ENCODE measurements around the gene ARHGEF12.

Gene ARHGEF12

GRCh38 chr11:120335908-120336640 lies at the start of gene ARHGEF12:
Gene ARHGEF12 (plus strand): TSS chr11:120336413. CDS start chr11:120337244, 831 bp downstream.
- 0 out of 2 replicates have a peak, but pooled peaks have one; percentile 5 for TF ChIP-seq GATA2 (IDR thresholded peaks at IDR 0.05; ENCODE audit: low read depth, low read length)
- no peak for TF ChIP-seq GATA3 (IDR thresholded peaks at IDR 0.05; ENCODE audit: low read depth, low read length)

GRCh38 chr11:120288021-120288420 lies 48.2 kb upstream of the ARHGEF12 start:
- TF ChIP-seq GATA3 (IDR thresholded peaks at IDR 0.05; ENCODE audit: low read depth, low read length) (no peak), GATA2 (IDR thresholded peaks at IDR 0.05; ENCODE audit: low read depth, low read length) (no peak)

GRCh38 chr11:120289426-120289825 lies 46.8 kb upstream of the ARHGEF12 start:
- no peak for TF ChIP-seq GATA3 (IDR thresholded peaks at IDR 0.05; ENCODE audit: low read depth, low read length)
- no peak for TF ChIP-seq GATA2 (IDR thresholded peaks at IDR 0.05; ENCODE audit: low read depth, low read length)

- peak; percentile 32; the same call in 1 of the 2 replicates for TF ChIP-seq GATA2 (IDR thresholded peaks at IDR 0.05; ENCODE audit: low read depth, low read length)
- no peak for TF ChIP-seq GATA3 (IDR thresholded peaks at IDR 0.05; ENCODE audit: low read depth, low read length)
These were observed 45.3 kb upstream of the ARHGEF12 start for GRCh38 chr11:120290956-120291355.

- TF ChIP-seq GATA3 (IDR thresholded peaks at IDR 0.05; ENCODE audit: low read depth, low read length) (no peak), GATA2 (IDR thresholded peaks at IDR 0.05; ENCODE audit: low read depth, low read length) (no peak)
These were observed 43.0 kb upstream of the ARHGEF12 start for GRCh38 chr11:120293038-120293800.

- TF ChIP-seq GATA2 (IDR thresholded peaks at IDR 0.05; ENCODE audit: low read depth, low read length) (no peak), GATA3 (IDR thresholded peaks at IDR 0.05; ENCODE audit: low read depth, low read length) (no peak)
These were observed 42.1 kb upstream of the ARHGEF12 start for GRCh38 chr11:120294096-120294495.

GRCh38 chr11:120295099-120295498 lies 41.1 kb upstream of the ARHGEF12 start:
- TF ChIP-seq GATA3 (IDR thresholded peaks at IDR 0.05; ENCODE audit: low read depth, low read length) (peak; percentile 86), GATA2 (IDR thresholded peaks at IDR 0.05; ENCODE audit: low read depth, low read length) (peak; percentile 98)

GRCh38 chr11:120296554-120296953 lies 39.7 kb upstream of the ARHGEF12 start:
- no peak for TF ChIP-seq GATA2 (IDR thresholded peaks at IDR 0.05; ENCODE audit: low read depth, low read length)
- TF ChIP-seq GATA3 (IDR thresholded peaks at IDR 0.05; ENCODE audit: low read depth, low read length) = no peak

GRCh38 chr11:120298461-120298860 lies 37.8 kb upstream of the ARHGEF12 start:
- TF ChIP-seq GATA3 (IDR thresholded peaks at IDR 0.05; ENCODE audit: low read depth, low read length) = no peak
- no peak for TF ChIP-seq GATA2 (IDR thresholded peaks at IDR 0.05; ENCODE audit: low read depth, low read length)

- TF ChIP-seq GATA3 (IDR thresholded peaks at IDR 0.05; ENCODE audit: low read depth, low read length) (no peak), GATA2 (IDR thresholded peaks at IDR 0.05; ENCODE audit: low read depth, low read length) (no peak)
These were observed 34.0 kb upstream of the ARHGEF12 start for GRCh38 chr11:120302001-120302805.

GRCh38 chr11:120303004-120303637 lies 33.1 kb upstream of the ARHGEF12 start:
- TF ChIP-seq GATA3 (IDR thresholded peaks at IDR 0.05; ENCODE audit: low read depth, low read length) = no peak
- no peak for TF ChIP-seq GATA2 (IDR thresholded peaks at IDR 0.05; ENCODE audit: low read depth, low read length)

- TF ChIP-seq GATA3 (IDR thresholded peaks at IDR 0.05; ENCODE audit: low read depth, low read length) (no peak), GATA2 (IDR thresholded peaks at IDR 0.05; ENCODE audit: low read depth, low read length) (no peak)
These were observed 31.7 kb upstream of the ARHGEF12 start for GRCh38 chr11:120304526-120304925.

- TF ChIP-seq GATA3 (IDR thresholded peaks at IDR 0.05; ENCODE audit: low read depth, low read length) (no peak), GATA2 (IDR thresholded peaks at IDR 0.05; ENCODE audit: low read depth, low read length) (no peak)
These were observed 30.9 kb upstream of the ARHGEF12 start for GRCh38 chr11:120305286-120305685.

All from SH-SY5Y (cell line).